Ishikawa (cell line): ENCODE measurements around the gene GRAMD4.

Experiments
- CEBPB ChIP-seq: IDR thresholded peaks from 2 replicates; pipeline ENCODE4 v1.6.1; 2012
- CREB1 ChIP-seq: IDR thresholded peaks from 2 replicates; pipeline ENCODE4 v1.6.1; 2012; ENCODE audit warnings: low read depth
- EGR1 ChIP-seq: IDR thresholded peaks from 2 replicates; pipeline ENCODE4 v1.6.1; 2012
- EP300 ChIP-seq: IDR thresholded peaks from 2 replicates; pipeline ENCODE4 v1.6.1; 2012; ENCODE audit warnings: borderline replicate concordance
- FOXM1 ChIP-seq: IDR thresholded peaks from 2 replicates; pipeline ENCODE4 v1.6.1; 2012; ENCODE audit warnings: low read depth, borderline replicate concordance
- NFIC ChIP-seq: IDR thresholded peaks from 2 replicates; pipeline ENCODE4 v1.6.1; 2012
- RAD21 ChIP-seq: IDR thresholded peaks from 2 replicates; pipeline ENCODE4 v1.6.1; 2012; ENCODE audit warnings: low read depth
- TAF1 ChIP-seq: IDR thresholded peaks from 2 replicates; pipeline ENCODE4 v1.6.1; 2012; ENCODE audit warnings: low read depth, mild to moderate bottlenecking
- TCF12 ChIP-seq: IDR thresholded peaks from 2 replicates; pipeline ENCODE4 v1.6.1; 2012; ENCODE audit warnings: low read depth
- TEAD4 ChIP-seq: IDR thresholded peaks from 2 replicates; pipeline ENCODE4 v1.6.1; 2012
- YY1 ChIP-seq: IDR thresholded peaks from 2 replicates; pipeline ENCODE4 v1.6.1; 2012; ENCODE audit warnings: low read depth
- ZBTB7A ChIP-seq: IDR thresholded peaks from 2 replicates; pipeline ENCODE4 v1.6.1; 2012; ENCODE audit warnings: low read depth
- TF ChIP-seq, protein P1 (sequence below): IDR thresholded peaks from 2 replicates; pipeline ENCODE4 v1.6.1; 2012; ENCODE audit warnings: low read depth, mild to moderate bottlenecking
- TF ChIP-seq, protein P2 (sequence below): IDR thresholded peaks from 2 replicates; pipeline ENCODE4 v1.6.1; 2012
- TF ChIP-seq, protein P3 (sequence below): IDR thresholded peaks from 2 replicates; pipeline ENCODE4 v1.6.1; 2012

Gene GRAMD4

DNA sequence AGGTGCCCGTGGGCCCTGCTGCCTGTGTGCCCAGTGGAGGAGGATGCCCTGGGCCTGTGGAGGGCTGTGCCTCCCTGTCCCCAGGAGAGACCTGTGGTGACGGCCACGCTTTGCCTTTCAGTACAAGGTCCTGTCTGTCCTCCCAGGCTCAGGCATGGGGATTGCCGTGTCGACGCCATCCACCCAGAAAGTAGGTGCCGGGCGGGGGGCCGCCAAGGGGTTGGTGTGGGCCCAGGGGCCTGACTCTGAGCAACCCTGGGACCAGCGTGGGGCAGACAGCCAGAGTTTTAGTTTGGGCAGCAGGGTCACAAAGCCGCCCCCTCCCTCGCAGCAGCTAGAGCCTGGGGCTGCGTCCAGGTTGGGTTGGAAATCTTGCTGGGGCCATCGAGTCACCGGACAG lies 56.3 kb downstream of the GRAMD4 start:
- TF ChIP-seq, protein P1, sequence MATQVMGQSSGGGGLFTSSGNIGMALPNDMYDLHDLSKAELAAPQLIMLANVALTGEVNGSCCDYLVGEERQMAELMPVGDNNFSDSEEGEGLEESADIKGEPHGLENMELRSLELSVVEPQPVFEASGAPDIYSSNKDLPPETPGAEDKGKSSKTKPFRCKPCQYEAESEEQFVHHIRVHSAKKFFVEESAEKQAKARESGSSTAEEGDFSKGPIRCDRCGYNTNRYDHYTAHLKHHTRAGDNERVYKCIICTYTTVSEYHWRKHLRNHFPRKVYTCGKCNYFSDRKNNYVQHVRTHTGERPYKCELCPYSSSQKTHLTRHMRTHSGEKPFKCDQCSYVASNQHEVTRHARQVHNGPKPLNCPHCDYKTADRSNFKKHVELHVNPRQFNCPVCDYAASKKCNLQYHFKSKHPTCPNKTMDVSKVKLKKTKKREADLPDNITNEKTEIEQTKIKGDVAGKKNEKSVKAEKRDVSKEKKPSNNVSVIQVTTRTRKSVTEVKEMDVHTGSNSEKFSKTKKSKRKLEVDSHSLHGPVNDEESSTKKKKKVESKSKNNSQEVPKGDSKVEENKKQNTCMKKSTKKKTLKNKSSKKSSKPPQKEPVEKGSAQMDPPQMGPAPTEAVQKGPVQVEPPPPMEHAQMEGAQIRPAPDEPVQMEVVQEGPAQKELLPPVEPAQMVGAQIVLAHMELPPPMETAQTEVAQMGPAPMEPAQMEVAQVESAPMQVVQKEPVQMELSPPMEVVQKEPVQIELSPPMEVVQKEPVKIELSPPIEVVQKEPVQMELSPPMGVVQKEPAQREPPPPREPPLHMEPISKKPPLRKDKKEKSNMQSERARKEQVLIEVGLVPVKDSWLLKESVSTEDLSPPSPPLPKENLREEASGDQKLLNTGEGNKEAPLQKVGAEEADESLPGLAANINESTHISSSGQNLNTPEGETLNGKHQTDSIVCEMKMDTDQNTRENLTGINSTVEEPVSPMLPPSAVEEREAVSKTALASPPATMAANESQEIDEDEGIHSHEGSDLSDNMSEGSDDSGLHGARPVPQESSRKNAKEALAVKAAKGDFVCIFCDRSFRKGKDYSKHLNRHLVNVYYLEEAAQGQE = no peak
- TF ChIP-seq CREB1 (no peak), NFIC (no peak), TAF1 (no peak), FOXM1 (no peak), YY1 (no peak), EGR1 (no peak)
- TF ChIP-seq, protein P2, sequence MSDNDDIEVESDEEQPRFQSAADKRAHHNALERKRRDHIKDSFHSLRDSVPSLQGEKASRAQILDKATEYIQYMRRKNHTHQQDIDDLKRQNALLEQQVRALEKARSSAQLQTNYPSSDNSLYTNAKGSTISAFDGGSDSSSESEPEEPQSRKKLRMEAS = no peak
- TF ChIP-seq, protein P3, sequence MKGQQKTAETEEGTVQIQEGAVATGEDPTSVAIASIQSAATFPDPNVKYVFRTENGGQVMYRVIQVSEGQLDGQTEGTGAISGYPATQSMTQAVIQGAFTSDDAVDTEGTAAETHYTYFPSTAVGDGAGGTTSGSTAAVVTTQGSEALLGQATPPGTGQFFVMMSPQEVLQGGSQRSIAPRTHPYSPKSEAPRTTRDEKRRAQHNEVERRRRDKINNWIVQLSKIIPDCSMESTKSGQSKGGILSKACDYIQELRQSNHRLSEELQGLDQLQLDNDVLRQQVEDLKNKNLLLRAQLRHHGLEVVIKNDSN = no peak

DNA sequence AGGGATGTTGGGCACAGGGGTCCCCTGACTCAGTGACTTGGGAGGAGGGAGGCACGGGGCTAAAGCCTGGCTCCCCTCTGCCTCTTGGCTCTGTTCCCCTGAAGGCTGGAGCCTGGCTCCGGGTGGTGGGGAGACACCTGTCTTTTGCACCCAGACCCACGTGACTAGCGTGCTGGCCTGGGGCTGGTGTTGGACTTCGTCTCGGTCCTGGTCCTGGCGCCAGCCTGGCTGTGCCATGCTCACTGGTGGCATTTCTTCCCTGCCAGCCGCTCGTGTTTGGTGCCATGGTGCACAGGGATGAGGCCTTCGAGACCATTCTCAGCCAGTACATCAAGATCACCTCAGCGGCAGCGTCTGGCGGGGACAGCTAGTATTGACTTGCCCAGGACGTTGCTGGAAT lies 56.7 kb downstream of the GRAMD4 start:
- TF ChIP-seq, protein P1 = no peak
- TF ChIP-seq TEAD4 (no peak), EGR1 (no peak), TAF1 (no peak), CREB1 (no peak), NFIC (no peak), YY1 (no peak), EP300 (no peak), TCF12 (no peak), ZBTB7A (no peak), CEBPB (no peak), RAD21 (no peak), FOXM1 (no peak)
- TF ChIP-seq, protein P3 = no peak
- TF ChIP-seq, protein P2 = no peak

DNA sequence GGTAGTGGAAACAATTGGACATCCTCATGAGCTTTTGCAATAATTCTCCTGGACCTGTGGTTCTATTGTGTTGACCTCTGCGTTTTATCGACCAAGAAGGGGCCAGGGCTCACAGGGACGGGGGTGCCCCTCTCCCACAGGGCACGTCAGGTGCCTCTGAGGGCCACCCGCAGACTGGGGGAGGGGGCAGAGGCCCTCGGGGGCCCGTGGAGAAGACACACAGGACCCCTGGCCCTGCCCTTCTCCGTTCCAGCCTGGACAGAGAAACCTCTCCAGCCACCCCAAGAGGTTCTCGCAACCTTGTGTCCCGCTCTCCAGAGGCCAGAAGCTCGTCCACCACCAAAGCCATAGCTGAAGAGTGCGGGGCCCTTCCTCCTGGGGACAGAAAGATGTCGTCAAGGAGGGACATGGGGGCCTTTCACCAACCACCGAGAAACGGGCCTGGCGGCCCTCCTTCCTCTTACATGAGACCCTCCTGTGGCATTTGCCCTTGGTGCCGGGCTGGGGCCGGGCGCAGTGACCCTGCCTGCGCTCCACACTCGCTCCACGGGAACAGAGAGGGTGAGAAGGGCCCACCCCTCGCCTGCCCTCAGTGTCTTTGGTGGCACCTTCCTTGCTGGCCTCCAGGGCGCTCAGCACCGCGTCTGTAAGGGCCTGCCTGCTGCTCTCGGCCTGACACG lies 57.3 kb downstream of the GRAMD4 start:
- TF ChIP-seq TCF12 (no peak), ZBTB7A (no peak), TEAD4 (no peak), EGR1 (no peak), RAD21 (no peak), CEBPB (no peak)
- TF ChIP-seq, protein P3 = no peak
- TF ChIP-seq, protein P1 = no peak

DNA sequence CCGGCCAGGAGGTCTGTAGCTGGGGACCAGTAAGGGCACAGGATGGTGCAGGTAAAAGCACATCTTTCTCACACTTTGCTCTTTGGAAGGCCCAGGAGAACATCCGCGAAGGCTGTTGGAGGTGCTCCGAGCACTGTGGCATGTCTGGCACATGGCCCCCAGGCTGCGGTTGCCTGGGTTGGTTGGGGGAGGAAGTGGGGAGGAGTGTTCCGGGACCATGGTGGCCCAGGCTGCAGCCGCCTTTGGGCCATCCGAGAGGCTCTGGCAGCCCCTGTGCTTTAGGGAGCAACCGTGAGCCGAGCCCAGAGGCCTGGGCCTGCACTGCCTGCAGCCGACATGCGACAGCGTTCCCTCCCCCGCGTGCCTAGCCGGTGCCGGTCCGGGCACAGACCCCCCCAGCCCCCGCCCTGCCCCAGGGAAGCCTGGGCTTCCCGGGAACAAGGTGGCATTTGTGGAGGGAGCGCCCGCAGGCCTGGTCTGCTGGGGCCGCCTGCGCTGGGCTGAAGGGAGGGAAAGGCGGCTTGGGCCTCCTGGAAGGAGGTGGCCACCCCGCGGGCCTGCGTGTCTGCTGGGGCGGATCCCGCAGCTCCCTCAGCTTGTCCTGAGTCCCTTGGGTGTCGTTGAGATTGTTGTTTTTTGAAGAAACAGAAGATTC lies 57.9 kb downstream of the GRAMD4 start:
- no peak for TF ChIP-seq NFIC
